DOHH2 (cell line): ENCODE results near the gene LRRC27.

Source experiments
- CTCF ChIP-seq: fragments of 200-600 bp; sonication (generic); IDR thresholded peaks from one replicate; pipeline ENCODE4 v1.5.1; 2014; ENCODE audit warnings: antibody characterized with exemption, mild to moderate bottlenecking, low read depth, low read length; ENCODE audit not compliant: poor library complexity, severe bottlenecking
- EZH2phosphoT487 ChIP-seq: fragments of 200-600 bp; sonication (generic); IDR thresholded peaks from 2 replicates; pipeline ENCODE4 v1.6.1; 2017; ENCODE audit warnings: borderline replicate concordance, mild to moderate bottlenecking, antibody characterized with exemption, low read length, moderate library complexity, mixed read lengths

- TF ChIP-seq CTCF, result no peak
- no peak for TF ChIP-seq EZH2phosphoT487
These were observed 27.1 kb upstream of the LRRC27 start for GRCh38 chr10:132304756-132305509.
